Endothelial cell of umbilical vein (primary cell): Measurements from ENCODE around the gene CYP19A1. TPM values are rescaled to one million over a fixed set of nuclear protein-coding genes. Genes with fewer than 3 reads are reported as not detected.

ENCODE experiments used
- BruUV-seq: library from RNA; stranded (reverse); fragments of 400-500 nt; replicated peaks from 2 replicates; lab custom pipeline; 2021; lab: Mats Ljungman, UMichigan
- CTCF ChIA-PET: fragments of 300-600, 350-600 bp; sonication (Branson Sonifier 250); formaldehyde crosslinking; loops from one replicate; lab custom pipeline; 2021; ENCODE audit warnings: antibody characterized with exemption, inconsistent platforms; lab: Charles Lee
- POLR2A ChIA-PET: fragments of 300-600, 350-600 bp; sonication (Branson Sonifier 250); formaldehyde crosslinking; loops from one replicate; lab custom pipeline; 2021; ENCODE audit warnings: antibody characterized with exemption, inconsistent platforms; lab: Charles Lee
- DNase-seq: peaks from one replicate; pipeline ENCODE4 v3.0.0-alpha.2; 2011; ENCODE audit warnings: low read depth, low spot score
- FAIRE-seq: peaks from 2 replicates; lab custom pipeline; 2011; peaks lifted over from hg19 to GRCh38; lab: Jason Lieb, UNC
- H2AFZ ChIP-seq: 2 replicates; pipeline ENCODE4 v1.6.0; 2012; ENCODE audit warnings: low read depth, low read length, control low read depth, inconsistent platforms
- H3K27ac ChIP-seq: 2 replicates; pipeline ENCODE4 v1.5.1; 2011; ENCODE audit warnings: low read depth, mild to moderate bottlenecking, control low read depth, low read length, moderate library complexity; ENCODE audit not compliant: insufficient read depth
- H3K27me3 ChIP-seq, 2 experiments: 2 replicates each; pipeline versions ENCODE4 v1.6.0 to v1.6.1; 2011; ENCODE audit warnings: low read length in 2 of 2, mixed read lengths in 1 of 2; ENCODE audit not compliant: control insufficient read depth in 2 of 2, insufficient read depth in 2 of 2
- H3K36me3 ChIP-seq, 2 experiments: 2 replicates in 1 of 2; 3 replicates in 1 of 2; pipeline ENCODE4 v1.5.1; 2011; ENCODE audit warnings: low read length in 2 of 2, mild to moderate bottlenecking in 1 of 2, moderate library complexity in 1 of 2; ENCODE audit not compliant: control insufficient read depth in 2 of 2, insufficient read depth in 2 of 2; ENCODE audit errors: extremely low read depth in 1 of 2
- H3K4me1 ChIP-seq: 3 replicates; pipeline ENCODE4 v1.5.1; 2011; ENCODE audit warnings: mild to moderate bottlenecking, low read length; ENCODE audit not compliant: control insufficient read depth, insufficient read depth; ENCODE audit errors: extremely low read depth
- H3K4me2 ChIP-seq: 2 replicates; pipeline ENCODE4 v1.6.1; 2011; ENCODE audit warnings: low read length, control low read depth, mixed read lengths; ENCODE audit not compliant: insufficient read depth
- H3K4me3 ChIP-seq, 3 experiments: fragments of 200-600 bp in 1 of 3; sonication (generic), shearing (Covaris generic) in 1 of 3; replicated peaks in 1 of 3; 2 replicates each; pipeline ENCODE4 v1.5.1; 2011 to 2016; ENCODE audit warnings: control low read depth in 3 of 3, low read length in 3 of 3, mild to moderate bottlenecking in 2 of 3, inconsistent platforms in 1 of 3, low read depth in 1 of 3, moderate library complexity in 1 of 3; ENCODE audit not compliant: insufficient read depth in 1 of 3
- H3K79me2 ChIP-seq: 2 replicates; pipeline ENCODE4 v1.6.0; 2012; ENCODE audit warnings: low read length, inconsistent platforms; ENCODE audit not compliant: control insufficient read depth, insufficient read depth
- H3K9ac ChIP-seq: replicated peaks from 2 replicates; pipeline ENCODE3; 2011; ENCODE audit warnings: low read length, control low read depth; ENCODE audit not compliant: insufficient read depth; ENCODE audit errors: extremely low read depth
- H3K9me1 ChIP-seq: replicated peaks from 3 replicates; pipeline ENCODE4 v1.6.0; 2011; ENCODE audit warnings: mild to moderate bottlenecking, low read length; ENCODE audit not compliant: control insufficient read depth, insufficient read depth; ENCODE audit errors: extremely low read depth
- H3K9me3 ChIP-seq: replicated peaks from 2 replicates; pipeline ENCODE4 v1.5.1; 2012; ENCODE audit warnings: low read length, inconsistent platforms; ENCODE audit not compliant: control insufficient read depth, insufficient read depth
- H4K20me1 ChIP-seq: replicated peaks from 2 replicates; pipeline ENCODE3; 2011; ENCODE audit warnings: mild to moderate bottlenecking, low read length; ENCODE audit not compliant: control insufficient read depth, insufficient read depth; ENCODE audit errors: extremely low read depth
- FOS ChIP-seq: IDR thresholded peaks from 2 replicates; pipeline ENCODE4 v1.6.1; 2011; ENCODE audit warnings: mild to moderate bottlenecking, low read length, moderate library complexity, borderline replicate concordance; ENCODE audit not compliant: insufficient read depth
- GATA2 ChIP-seq: IDR thresholded peaks from 2 replicates; pipeline ENCODE4 v1.7.0; 2011; ENCODE audit warnings: low read depth, mild to moderate bottlenecking, moderate library complexity, mixed read lengths, low read length; ENCODE audit not compliant: insufficient read length, insufficient read depth
- JUN ChIP-seq: IDR thresholded peaks from 2 replicates; pipeline ENCODE4 v1.6.1; 2011; ENCODE audit warnings: borderline replicate concordance, low read depth; ENCODE audit not compliant: insufficient read length, insufficient read depth
- MYC ChIP-seq: IDR thresholded peaks from one replicate; pipeline ENCODE4 v1.6.1; 2011; ENCODE audit warnings: mild to moderate bottlenecking, low read depth, low read length
- POLR2A ChIP-seq: IDR thresholded peaks from 2 replicates; pipeline ENCODE4 v1.6.1; 2012; ENCODE audit warnings: low read depth, mild to moderate bottlenecking, control low read depth, low read length
- dilution Hi-C: fragments of 300-500 bp; cut with MboI; formaldehyde crosslinking; loops from one replicate; pipeline ENCODE4 v1.15.0; 2019; ENCODE audit warnings: low sequenced_read_pairs; ENCODE audit not compliant: extremely low pct_ligation_motif_present
- intact Hi-C: fragments of 100-400 bp; cut with micrococcal nuclease; formaldehyde crosslinking; loops from one replicate; pipeline ENCODE4 v1.10.0; 2022
- polyA plus RNA-seq, 4 experiments: library from polyadenylated mRNA; depleted of rRNA in 3 of 4; stranded (reverse) in 3 of 4; unstranded in 1 of 4; fragments of >200 nt; gene quantifications; 2 replicates each; pipeline versions ENCODE4 v1.2.1 to v1.2.3, GENCODE V29; 2011 to 2012; ENCODE audit warnings: missing spikeins in 1 of 4
- total RNA-seq: library from RNA; stranded (reverse); gene quantifications from 2 replicates; pipeline ENCODE4 v1.2.3, GENCODE V29; 2021
- TF ChIP-seq, protein P1 (sequence below): IDR thresholded peaks from 2 replicates; pipeline ENCODE4 v1.6.1; 2011; ENCODE audit not compliant: insufficient read depth, insufficient read length
- TF ChIP-seq, protein P2 (sequence below), 2 donors: IDR thresholded peaks; 1 replicate in 1 of 2; 2 replicates in 1 of 2; pipeline ENCODE4 v1.5.1; 2011; ENCODE audit warnings: low read length in 2 of 2, mild to moderate bottlenecking in 2 of 2, moderate library complexity in 2 of 2, control low read depth in 1 of 2, inconsistent platforms in 1 of 2, low read depth in 1 of 2; ENCODE audit not compliant: insufficient read depth in 1 of 2; ENCODE audit errors: extremely low read depth in 1 of 2

Gene CYP19A1
- total and polyA plus RNA-seq, 2 donors (not counting 3 experiments of a cell fraction or from before 2014, with no cell fraction given): not detected

DNA sequence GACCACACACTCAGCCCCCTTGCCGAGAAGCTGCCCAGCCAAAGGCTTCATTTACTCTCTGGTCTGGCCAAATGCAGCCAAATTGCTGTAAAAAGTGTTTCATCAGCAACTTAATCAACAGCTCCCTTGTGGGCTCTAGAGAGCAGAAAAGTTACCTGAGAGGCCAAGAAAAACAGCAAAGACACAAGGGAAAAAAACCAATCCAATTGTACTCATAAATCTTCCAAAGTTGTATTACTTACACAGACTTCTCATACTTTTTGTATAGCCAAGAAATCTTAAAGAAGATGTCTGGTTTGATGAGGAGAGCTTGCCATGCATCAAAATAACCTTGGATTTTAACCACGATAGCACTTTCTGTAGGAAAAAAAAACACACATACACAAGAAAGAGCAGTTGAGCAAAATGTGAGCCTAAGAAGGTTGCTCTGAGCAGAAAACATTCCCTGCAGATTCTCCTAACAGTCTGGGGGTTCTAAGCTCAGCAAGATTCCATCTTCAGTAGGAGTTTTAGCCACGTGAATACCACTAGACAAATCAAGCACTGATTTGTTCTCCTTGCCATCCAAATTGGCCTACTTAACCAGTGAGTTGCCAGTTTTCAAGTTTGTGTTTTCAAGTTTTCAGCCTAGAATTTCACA, 120.0 kb downstream of the CYP19A1 start:
- no peak for DNase-seq
- Histone ChIP-seq H4K20me1 (no peaks in the 10 kb centered on the region), H3K4me1 (peaks cover under 1% of the 10 kb centered on the region), H3K27me3 (peaks cover 15 to 39% of the 10 kb centered on the region in 2 experiments), H3K27ac (no peak overlapping the region), H2AFZ (no peak overlapping the region), H3K9me1 (no peaks in the 10 kb centered on the region), H3K9me3 (no peaks in the 10 kb centered on the region), H3K79me2 (no peaks in the 10 kb centered on the region), H3K4me2 (no peak overlapping the region), H3K9ac (no peak overlapping the region), H3K4me3 (no peak overlapping the region), H3K36me3 (no peaks in the 10 kb centered on the region)
- BruUV-seq: no TSS peak
- CTCF ChIA-PET: interaction anchor here (0.8 to 2.1 kb wide), 9 partner anchors 8 to 183 kb away, joined by 3 to 11 read pairs (median 4); no protein-coding TSS in a partner anchor
- peak; percentile 44 for FAIRE-seq
- POLR2A ChIA-PET: no interaction called here
- dilution Hi-C loops: no loop called here
- no peak for TF ChIP-seq MYC
- TF ChIP-seq GATA2: no peak
- no peak for TF ChIP-seq POLR2A
- TF ChIP-seq, protein P1, sequence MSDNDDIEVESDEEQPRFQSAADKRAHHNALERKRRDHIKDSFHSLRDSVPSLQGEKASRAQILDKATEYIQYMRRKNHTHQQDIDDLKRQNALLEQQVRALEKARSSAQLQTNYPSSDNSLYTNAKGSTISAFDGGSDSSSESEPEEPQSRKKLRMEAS: no peak
- no peak for TF ChIP-seq JUN
- no peak for TF ChIP-seq FOS
- TF ChIP-seq, protein P2, sequence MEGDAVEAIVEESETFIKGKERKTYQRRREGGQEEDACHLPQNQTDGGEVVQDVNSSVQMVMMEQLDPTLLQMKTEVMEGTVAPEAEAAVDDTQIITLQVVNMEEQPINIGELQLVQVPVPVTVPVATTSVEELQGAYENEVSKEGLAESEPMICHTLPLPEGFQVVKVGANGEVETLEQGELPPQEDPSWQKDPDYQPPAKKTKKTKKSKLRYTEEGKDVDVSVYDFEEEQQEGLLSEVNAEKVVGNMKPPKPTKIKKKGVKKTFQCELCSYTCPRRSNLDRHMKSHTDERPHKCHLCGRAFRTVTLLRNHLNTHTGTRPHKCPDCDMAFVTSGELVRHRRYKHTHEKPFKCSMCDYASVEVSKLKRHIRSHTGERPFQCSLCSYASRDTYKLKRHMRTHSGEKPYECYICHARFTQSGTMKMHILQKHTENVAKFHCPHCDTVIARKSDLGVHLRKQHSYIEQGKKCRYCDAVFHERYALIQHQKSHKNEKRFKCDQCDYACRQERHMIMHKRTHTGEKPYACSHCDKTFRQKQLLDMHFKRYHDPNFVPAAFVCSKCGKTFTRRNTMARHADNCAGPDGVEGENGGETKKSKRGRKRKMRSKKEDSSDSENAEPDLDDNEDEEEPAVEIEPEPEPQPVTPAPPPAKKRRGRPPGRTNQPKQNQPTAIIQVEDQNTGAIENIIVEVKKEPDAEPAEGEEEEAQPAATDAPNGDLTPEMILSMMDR (IDR thresholded peaks at IDR 0.05; ENCODE audit: extremely low read depth in 1 of 2, insufficient read depth in 1 of 2, low read depth in 1 of 2, low read length in 2 of 2): no peak
- intact Hi-C loops: no loop called here
